HG03135 (cell line): ENCODE measurements around the gene SMIM10L1.

Experiments
- ATAC-seq: cut with Tn5 transposase; IDR thresholded peaks from one replicate; pipeline ENCODE4 v1.9.1; 2021; ENCODE audit warnings: mild to moderate bottlenecking, moderate library complexity; ENCODE audit not compliant: unreplicated experiment

Gene SMIM10L1

DNA sequence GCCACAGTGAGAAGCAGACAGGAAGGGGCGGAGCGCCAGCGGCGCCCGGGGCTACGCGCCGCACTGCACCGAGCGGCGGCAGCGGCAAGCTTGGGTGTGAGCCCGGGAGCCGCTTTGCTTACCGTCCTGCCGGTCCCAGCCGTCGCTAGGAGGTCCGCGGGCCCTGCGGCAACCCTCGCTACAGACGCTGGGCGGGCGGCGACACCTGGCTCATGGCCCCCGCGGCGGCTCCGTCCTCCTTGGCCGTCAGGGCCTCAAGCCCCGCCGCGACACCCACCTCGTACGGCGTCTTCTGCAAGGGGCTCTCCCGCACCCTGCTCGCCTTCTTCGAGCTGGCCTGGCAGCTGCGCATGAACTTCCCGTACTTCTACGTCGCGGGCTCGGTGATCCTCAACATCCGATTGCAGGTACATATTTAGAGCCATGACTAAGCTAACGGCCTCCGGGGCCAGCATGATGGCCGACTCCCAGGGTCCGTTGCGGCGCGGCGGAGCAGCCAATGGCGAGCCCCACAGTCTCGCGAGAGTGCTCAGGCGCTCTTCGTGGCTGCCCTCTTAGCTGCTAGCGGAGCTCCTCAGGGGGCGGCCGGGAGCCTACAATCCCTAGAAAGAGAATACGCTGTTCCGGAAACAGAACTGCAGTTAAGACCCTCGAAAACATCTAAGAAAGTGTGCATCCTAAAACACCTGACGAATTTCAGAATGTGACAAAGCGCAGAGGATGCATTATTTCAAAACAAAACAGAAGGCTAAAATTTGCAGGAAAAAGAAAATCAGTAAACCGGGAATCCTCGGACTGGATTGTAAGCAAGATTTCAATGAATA is at the start of gene SMIM10L1:
TSS of gene SMIM10L1 (plus strand) at position 50 of the 824 bp plus-strand sequence. CDS start at position 213, 163 bp downstream.
- ATAC-seq = peak; percentile 96

DNA sequence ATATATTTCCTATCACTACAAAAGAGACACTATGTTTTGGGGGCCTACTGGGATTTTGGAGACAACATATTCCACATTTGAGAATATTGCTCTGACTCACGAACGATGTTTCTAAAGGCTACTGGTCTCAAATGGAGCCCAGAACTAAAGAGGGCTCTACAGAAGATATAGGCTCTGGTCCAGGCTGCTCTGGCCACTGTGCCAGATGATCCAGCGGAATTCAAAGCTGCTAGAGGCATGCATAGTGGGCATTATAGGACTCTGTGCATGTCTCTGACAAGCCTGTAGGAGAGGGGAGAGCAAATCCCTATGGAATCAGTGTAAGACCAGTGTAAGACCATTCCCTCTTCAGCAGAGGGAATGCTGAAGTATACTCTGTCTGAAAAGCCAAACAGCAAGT is 40.6 kb upstream of the SMIM10L1 start:
- ATAC-seq = no peak

DNA sequence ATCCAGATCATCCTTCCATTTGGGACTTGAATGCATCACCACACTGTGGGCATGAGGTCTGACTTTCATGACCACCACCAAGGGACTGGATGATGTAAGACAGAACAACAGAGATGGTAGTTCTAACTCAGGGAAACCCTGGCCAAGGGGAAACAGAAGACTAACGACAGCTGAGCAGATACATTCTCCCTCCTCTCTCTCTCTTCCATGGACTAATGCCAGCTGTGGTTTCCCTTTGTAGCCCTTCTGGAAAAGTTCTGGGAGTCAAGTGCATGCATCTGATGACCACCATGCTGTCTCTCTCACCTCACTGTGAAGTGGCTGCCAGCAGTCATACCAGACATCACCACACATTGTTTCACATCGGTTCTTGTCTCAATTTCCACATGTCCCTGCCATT is 40.0 kb upstream of the SMIM10L1 start:
- no peak for ATAC-seq

DNA sequence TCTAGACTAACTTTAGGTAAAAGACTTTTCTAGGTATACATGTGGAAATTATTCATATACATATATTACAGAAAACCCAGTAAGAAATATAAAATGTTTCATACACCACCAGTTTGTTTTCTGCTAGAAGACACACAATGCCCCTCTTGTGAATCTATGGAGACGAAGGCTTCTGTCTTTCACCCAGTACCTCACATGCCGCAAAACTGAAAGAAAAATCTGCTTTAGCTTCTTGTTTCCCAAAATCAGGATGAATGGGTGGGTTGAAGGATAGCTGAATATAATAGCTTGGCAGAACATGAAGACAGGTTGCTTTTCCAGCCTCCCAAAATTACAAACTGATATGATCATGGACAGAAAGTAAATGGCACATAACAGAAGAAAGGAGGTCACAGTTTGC is 37.8 kb upstream of the SMIM10L1 start:
- ATAC-seq = no peak

DNA sequence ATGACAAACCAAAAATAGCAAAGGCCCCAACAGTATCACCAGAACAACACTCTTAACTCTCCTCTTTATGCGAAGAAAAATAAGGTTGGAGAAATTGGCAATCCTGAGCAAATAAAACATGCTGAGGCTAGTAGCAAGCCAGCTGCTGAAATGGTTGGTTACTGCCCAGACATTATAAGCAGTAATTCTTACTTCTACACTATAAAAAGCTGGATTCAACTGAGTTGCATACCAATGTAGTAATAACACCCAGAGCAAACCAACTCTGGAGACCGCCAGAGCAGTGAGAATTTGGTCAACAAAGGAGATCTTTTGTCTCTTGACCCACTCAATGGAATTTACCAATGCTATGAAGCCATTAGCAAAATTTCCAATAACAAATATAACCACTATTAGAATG is 37.2 kb upstream of the SMIM10L1 start:
- no peak for ATAC-seq

DNA sequence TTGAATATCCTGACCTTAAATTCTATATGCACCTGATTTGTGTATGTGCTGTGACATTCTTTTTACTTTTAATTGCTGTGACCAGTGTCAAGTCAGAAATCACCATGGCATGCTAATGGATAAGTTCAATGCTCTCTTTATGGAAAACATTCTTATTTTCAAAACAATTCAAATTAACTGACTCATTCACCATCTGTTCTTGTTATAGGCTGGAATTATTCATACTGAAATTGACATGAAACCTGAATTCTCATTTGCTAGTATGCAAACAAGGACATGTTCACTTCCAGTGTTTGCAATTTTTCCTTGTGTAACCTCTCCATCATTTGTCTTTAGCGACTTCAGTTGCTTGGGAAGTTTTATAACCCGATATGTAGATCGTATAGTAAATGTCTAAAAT is 36.7 kb upstream of the SMIM10L1 start, which contains the start of gene TAS2R30:
TSS of gene TAS2R30 (minus strand) at position 340 of the 400 bp plus-strand sequence. CDS start 400 bp downstream, outside the sequence.
- ATAC-seq = no peak

DNA sequence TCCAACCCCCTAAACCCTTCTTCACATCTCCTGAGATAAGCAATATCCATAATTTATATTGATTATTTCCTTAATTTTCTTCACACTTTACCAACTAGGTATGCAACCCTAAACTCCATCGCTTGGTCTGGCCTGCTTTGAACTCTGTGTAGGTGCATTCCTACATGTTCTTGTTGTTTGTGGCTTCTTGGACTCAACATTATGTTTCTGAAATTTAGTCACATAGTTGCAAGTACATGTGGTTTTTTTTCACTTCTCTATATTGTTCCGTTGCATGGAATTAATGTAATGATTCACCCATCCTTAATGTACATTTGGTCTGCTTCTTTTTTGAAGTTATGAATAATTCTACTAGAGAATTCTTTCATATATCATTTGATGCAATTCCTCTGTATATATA is 34.9 kb upstream of the SMIM10L1 start:
- ATAC-seq = no peak

DNA sequence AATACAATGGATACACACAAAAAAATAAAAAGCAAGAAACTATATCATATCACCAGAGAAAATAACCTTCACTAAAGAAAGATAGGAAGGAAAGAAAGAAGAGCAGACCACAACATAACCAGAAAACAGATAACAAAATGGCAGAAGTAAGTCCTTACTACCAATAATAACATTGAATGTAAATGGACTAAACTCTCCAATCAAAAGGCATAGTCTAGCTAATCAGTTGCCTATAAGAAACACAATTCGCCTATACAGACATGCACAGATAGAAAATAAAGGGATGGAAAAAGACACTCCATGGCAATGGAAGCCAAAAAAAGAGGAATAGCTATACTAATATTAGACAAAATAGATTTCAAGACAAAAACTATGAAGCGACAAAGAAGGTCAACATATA is 27.6 kb upstream of the SMIM10L1 start:
- no peak for ATAC-seq

DNA sequence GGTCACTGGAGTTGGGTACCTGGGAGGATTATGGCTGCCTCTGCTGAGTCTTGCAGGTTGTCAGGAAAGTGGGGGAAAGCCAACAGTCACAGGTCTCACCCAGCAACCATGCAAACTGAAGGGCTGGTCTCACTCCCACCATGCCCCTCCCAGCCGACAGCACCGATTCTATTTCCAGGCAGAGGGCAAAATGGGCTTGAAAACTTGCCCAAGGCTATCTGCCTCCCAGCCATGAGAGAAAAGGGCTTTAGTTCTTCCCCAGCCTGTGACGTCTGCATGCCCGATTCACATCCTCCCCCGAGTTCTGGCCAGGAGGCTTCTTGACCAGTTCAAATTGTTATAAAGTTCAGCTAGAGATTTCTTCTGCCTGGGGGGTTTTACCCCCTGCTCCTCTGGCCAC is 26.7 kb upstream of the SMIM10L1 start:
- no peak for ATAC-seq

DNA sequence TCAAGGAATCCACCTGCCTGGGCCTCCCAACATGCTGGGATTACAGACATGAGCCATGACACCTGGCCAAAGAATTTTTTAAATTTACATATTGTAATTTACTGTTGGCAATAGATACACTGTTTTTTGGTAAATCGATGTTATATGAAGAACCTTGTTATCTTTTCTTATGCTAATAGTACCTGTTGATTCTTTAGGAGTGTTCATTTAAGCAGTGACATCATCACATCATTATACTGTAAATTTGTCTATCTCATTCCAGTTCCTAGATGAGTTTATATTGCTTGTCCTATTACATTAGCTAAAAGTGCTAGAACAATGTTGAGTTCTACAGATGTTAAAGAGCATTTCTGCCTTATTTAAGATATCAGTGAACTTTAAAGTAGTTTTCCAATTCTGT is 23.6 kb upstream of the SMIM10L1 start:
- no peak for ATAC-seq

DNA sequence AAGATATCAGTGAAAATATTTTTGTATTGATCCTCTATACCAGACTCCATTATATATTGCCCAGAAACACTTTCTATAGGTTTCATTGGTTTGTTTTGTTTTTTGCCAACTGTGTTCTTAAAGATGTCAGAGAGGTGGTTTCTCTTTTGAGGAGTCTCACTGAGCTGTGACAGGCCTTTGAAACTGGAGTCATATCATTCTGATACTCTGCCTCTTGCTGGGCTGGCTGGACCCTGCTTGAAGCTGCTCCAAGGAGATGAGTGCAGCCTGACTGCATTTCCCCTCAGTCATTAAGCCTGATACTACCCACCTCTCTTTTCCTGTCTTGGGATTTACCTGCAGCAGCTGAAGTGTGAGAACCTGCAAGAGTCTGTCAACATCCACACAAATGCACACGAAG is 20.2 kb upstream of the SMIM10L1 start:
- ATAC-seq = no peak

DNA sequence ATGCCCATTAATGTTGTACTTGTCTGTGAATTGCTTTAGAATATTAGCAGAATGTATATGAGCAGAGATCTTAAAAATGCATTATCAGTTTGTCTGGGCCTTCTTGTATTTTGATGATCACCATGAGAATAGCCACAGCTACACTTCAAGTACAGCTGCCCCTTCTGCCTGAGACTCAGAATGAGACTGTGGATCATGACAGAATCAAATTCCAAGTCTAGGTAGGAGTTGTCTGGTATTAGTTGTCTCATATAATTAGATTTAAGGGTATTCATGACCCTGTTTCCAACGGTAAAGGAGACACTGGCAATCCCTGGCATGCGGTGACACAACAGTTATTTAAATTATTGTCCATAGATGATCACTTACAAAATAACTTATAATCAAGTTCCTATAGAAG is 18.3 kb upstream of the SMIM10L1 start:
- no peak for ATAC-seq

DNA sequence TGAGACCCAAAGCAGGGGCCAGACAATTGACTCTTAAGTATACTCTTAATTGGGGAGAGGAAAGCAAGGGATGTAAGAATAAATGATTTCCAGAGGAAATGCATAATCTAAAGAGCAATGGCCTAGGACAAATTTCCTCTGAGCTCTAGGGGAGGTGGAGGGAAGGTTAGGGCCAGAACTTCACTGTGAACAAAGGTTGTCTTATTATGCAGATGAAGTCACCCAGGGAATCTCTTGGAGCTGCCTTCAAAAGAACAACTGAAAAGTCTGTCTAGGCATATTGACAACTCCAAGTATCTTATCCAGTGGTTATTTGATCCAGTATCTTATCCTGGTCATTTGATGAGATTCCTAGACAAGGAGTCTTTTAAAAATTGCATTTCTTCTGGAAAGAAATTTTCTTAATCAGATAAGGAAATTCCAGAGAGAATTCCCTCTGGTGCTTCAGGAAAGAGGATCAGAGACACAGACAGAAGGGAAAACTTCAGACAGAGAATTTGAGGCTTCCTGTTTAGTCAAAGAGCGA is 16.5 kb upstream of the SMIM10L1 start:
- ATAC-seq = no peak

DNA sequence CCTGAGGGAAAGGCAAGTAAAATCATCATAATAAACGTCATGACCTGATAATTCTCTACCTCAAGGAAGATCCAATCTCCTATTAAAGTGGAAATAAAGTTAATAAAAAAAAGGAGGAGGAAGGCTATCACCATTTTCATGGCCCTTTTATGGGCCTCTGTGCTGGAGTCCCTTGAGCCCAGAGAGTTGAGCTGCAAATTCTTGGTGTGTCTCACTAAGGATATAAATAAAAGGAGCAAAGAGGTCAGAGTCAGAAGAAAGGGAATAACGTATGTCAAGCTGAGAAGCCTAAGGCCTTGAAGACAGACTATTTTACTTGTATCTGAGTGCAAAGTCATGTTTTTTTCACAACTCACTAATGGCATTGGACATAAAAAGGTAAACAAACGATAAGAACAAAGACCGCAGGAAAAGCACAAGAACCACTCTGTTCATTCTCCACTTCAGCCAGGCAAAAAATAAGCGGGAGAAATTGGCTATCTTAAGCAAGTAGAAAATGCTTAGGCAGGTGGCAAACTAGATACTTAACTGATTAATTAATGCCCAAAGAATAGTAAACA is 12.0 kb upstream of the SMIM10L1 start:
- ATAC-seq = no peak

DNA sequence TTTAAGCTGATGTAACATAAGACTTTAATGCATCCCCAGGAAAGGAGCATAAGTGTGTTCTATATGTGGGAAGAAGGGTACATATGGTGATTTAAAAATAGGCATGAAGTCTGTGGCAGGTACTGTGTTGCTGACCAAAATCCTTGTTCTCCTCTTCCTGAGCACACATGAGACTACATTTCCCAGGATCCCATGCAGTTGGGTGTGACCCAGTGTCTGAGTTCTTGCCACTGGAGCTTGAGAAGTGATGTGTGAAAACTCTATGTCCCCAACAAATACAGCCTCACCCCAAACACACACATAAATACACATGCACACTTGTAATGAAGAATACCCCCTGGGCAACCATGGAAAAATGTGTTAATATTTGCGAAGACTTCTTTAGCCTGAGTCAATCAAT is 8.5 kb upstream of the SMIM10L1 start:
- no peak for ATAC-seq

DNA sequence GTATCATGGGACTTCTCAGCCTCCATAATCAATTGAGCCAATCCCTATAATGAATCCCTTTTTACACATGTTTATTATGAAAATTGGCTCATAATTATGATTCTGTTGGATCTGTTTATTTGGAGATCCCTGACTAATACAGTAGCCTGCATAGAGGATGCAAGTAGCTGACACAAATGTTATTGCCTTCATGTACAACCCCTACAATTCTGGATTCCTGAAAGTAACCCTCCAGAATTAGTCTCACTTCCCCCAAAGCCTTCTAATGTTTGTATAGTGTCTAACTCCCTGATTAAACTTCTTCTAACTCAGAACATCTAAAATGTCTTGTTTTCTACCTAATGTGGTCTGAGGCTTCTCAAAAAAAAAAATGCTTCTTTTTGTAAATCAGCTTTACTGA is 6.6 kb upstream of the SMIM10L1 start:
- no peak for ATAC-seq

DNA sequence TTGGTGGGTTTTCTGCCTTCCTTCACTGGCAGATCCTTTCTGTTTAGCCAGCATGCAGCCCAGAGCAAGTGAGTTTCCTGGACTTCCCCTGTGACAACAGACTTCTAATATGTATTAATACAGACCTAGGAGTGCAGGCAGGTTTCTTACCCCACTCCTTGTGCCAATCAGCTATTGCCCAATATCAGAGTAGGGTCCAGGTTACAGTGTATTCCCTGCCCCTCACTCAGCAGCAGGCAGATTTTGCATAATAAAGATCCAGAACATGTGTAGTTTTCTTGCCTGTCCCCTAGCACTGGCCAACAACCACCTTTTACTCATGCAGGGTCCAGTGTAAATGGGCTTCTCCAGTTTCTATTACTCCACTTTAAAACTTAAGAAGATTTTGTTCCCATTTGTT is 4.7 kb upstream of the SMIM10L1 start:
- no peak for ATAC-seq

DNA sequence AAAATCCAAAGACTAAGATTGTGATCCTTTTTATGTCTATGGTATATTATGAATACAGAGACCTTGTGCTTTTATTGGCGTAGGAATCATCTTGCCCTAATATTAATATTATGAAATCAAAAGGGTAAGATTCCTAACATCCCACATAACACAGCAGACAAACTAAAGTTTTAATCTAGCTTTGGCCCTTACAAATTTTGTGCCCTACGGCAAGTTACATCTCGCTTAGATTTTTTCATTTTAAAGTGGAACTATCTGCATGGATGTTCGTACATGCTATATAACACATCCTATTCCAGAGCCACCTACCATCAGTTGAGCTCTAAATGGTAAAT is 217 bp upstream of the SMIM10L1 start:
- no peak for ATAC-seq

DNA sequence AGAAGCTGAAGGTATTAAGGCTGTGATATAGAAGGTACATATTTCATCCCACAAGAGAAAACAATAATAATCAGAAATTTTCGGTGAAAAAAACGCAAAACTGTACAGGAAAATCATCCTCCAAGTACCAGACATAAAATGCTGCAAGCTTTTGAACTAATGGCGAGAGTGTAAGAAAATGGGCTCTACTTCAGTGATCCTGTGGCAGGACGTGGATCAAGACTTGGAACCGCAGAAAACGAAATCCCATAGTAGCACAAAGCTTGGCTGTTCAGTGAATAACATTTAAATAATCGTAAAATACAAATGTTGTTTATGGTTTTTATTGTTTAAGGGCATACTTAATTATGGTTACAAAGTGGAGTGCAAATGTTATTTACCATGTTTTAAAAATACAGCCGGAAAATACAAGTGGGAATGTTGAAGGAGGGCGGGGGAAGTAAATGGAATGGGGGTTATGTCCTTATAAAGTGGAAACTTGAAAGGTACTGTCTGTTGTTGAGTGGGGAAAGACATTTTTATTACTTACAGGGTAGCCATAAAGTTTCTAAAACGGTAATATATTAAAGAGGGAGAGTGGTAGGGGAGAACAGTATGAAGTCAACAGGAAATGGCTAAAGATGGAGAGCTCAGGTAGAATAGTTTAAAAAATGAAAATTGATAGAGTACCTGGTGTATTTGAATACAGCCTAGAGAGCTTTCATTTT is 1.1 kb downstream of the SMIM10L1 start:
- no peak for ATAC-seq

DNA sequence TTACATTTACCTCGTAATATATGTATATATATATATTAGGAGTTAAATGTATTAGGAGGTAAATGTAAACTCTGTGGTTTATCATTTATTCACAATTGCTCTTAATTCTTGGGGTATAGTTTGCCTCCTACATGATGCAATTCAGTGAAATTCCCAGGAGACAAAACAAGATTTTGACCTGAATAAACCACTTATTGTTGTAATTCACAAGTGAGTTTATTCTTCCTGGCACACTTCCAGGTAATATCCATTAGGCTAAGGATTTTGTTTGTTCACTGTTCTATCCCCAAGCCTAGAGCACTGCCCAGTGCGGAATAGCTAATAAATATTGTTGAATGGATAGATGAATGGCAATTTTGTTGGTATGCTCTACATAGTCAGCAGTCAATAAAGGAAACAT is 3.0 kb downstream of the SMIM10L1 start:
- no peak for ATAC-seq

DNA sequence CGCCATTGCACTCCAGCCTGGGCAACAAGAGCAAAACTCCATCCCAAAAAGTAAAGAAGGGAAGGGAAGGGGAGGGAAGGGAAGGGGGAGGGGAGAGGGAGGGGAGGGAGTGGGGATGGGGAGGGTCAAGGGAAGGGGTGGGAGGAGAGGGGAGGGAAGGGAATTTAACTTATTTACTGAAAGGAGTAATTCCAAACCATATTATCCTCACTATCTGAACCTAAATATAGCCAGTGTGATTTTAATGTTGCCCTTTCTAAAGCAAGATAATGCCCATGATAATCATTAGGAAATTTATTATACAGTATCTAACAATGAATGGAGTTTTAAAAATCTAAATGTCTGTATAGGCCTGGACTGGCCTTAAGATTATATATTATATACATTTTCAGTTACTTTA is 7.3 kb downstream of the SMIM10L1 start:
- ATAC-seq = no peak

DNA sequence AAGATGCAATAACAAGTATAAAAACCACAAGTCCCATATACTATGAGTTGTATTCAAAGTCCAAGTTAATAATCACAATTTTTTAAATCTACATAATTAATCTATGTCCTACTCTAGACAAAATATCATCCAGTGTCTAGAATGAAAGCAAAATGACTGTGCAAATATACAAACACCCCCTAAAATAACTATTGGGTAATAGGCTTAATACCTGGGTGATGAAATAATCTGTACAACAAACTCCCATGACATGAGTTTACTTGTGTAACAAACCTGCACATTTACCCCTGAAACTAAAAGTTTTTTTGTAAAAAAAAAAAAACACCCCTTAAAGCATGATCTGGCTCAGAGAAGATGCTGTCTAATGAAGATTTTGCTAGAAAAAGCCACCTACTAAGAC is 11.5 kb downstream of the SMIM10L1 start:
- no peak for ATAC-seq
